H1 (cell line): ENCODE data around the gene RABL3. TPM values are rescaled to one million over a fixed set of nuclear protein-coding genes. Genes with fewer than 3 reads are reported as not detected.

ENCODE experiments used
- CTCF ChIA-PET: fragments of 300-600 bp; sonication (Branson Sonifier 250); formaldehyde crosslinking; loops from one replicate; lab custom pipeline; 2021; ENCODE audit not compliant: partially characterized antibody; lab: Charles Lee
- POLR2A ChIA-PET: fragments of 300-600 bp; sonication (Branson Sonifier 250); formaldehyde crosslinking; loops from one replicate; lab custom pipeline; 2021; ENCODE audit warnings: inconsistent platforms; ENCODE audit not compliant: partially characterized antibody; lab: Charles Lee
- DNase-seq, 2 experiments: peaks; one replicate each; pipeline versions ENCODE4 v3.0.0 to v3.0.0-alpha.2; 2010 to 2022; ENCODE audit warnings: low spot score in 2 of 2, low read depth in 1 of 2, mixed read lengths in 1 of 2
- FAIRE-seq: peaks from 2 replicates; lab custom pipeline; 2011; peaks lifted over from hg19 to GRCh38; lab: Jason Lieb, UNC
- H2AFZ ChIP-seq: 2 replicates; pipeline ENCODE4 v1.8.1; 2012; ENCODE audit warnings: low read length, inconsistent platforms
- H2AK5ac ChIP-seq: 2 replicates; pipeline ENCODE4 v1.6.1; 2013; ENCODE audit warnings: low read depth, low read length
- H2BK120ac ChIP-seq: replicated peaks from 2 replicates; pipeline ENCODE3; 2013; ENCODE audit warnings: low read depth, low read length, inconsistent platforms
- H2BK12ac ChIP-seq: 2 replicates; pipeline ENCODE4 v1.6.1; 2013; ENCODE audit warnings: low read depth, low read length
- H2BK15ac ChIP-seq: 2 replicates; pipeline ENCODE4 v1.6.1; 2013; ENCODE audit warnings: low read length
- H2BK20ac ChIP-seq: 2 replicates; pipeline ENCODE4 v1.6.1; 2013; ENCODE audit warnings: low read length
- H2BK5ac ChIP-seq: 2 replicates; pipeline ENCODE4 v1.6.1; 2013; ENCODE audit warnings: low read depth, low read length
- H3K14ac ChIP-seq: 2 replicates; pipeline ENCODE4 v1.6.1; 2013; ENCODE audit warnings: inconsistent platforms; ENCODE audit not compliant: insufficient read length
- H3K18ac ChIP-seq: 2 replicates; pipeline ENCODE4 v1.6.1; 2013; ENCODE audit warnings: low read length; ENCODE audit errors: extremely low read depth
- H3K23ac ChIP-seq: 2 replicates; pipeline ENCODE4 v1.6.1; 2013; ENCODE audit warnings: inconsistent platforms; ENCODE audit not compliant: insufficient read length
- H3K23me2 ChIP-seq: 2 replicates; pipeline ENCODE4 v1.6.1; 2013; ENCODE audit warnings: low read depth, low read length
- H3K27ac ChIP-seq: 2 replicates; pipeline ENCODE4 v1.6.1; 2011; ENCODE audit warnings: low read depth, low read length, inconsistent platforms
- H3K27me3 ChIP-seq, 4 experiments: replicated peaks in 1 of 4; 1 replicate in 1 of 4; 2 replicates in 3 of 4; pipeline versions ENCODE4 v1.6.1 to v1.8.1; 2011 to 2013; ENCODE audit warnings: low read length in 3 of 4, mild to moderate bottlenecking in 3 of 4, inconsistent platforms in 2 of 4, mixed read lengths in 2 of 4, moderate library complexity in 1 of 4; ENCODE audit not compliant: control insufficient read depth in 3 of 4, insufficient read depth in 3 of 4; ENCODE audit errors: extremely low read depth in 1 of 4
- H3K36me3 ChIP-seq, 4 experiments: 2 replicates each; pipeline versions ENCODE4 v1.6.1 to v1.8.1; 2011 to 2013; ENCODE audit warnings: mild to moderate bottlenecking in 4 of 4, low read length in 3 of 4, moderate library complexity in 2 of 4, control low read depth in 1 of 4, inconsistent platforms in 1 of 4; ENCODE audit not compliant: insufficient read depth in 4 of 4, control insufficient read depth in 2 of 4
- H3K4ac ChIP-seq: replicated peaks from 2 replicates; pipeline ENCODE3; 2013; ENCODE audit warnings: low read length, low read depth, mixed read lengths, inconsistent platforms; ENCODE audit not compliant: insufficient read length
- H3K4me1 ChIP-seq, 4 experiments: replicated peaks in 1 of 4; 1 replicate in 1 of 4; 2 replicates in 3 of 4; pipeline versions ENCODE4 v1.6.1 to v1.8.1; 2011 to 2013; ENCODE audit warnings: low read length in 3 of 4, inconsistent platforms in 2 of 4, mixed read lengths in 1 of 4; ENCODE audit not compliant: insufficient read depth in 4 of 4, control insufficient read depth in 3 of 4
- H3K4me2 ChIP-seq, 2 experiments: 2 replicates each; pipeline versions ENCODE4 v1.6.1 to v1.8.1; 2011 to 2013; ENCODE audit warnings: low read depth in 2 of 2, low read length in 2 of 2, control low read depth in 1 of 2, inconsistent platforms in 1 of 2, mild to moderate bottlenecking in 1 of 2; ENCODE audit not compliant: insufficient read depth in 1 of 2
- H3K4me3 ChIP-seq, 4 experiments: fragments of 200-600, 300-600 bp in 1 of 4; sonication (generic), shearing (Covaris generic), sonication (Bioruptor Twin) in 1 of 4; 2 replicates each; pipeline versions ENCODE4 v1.5.1 to v1.8.1; 2011 to 2016; ENCODE audit warnings: low read length in 4 of 4, low read depth in 3 of 4, control low read depth in 2 of 4, inconsistent platforms in 2 of 4, mild to moderate bottlenecking in 2 of 4, mixed read lengths in 1 of 4, moderate library complexity in 1 of 4; ENCODE audit not compliant: insufficient read depth in 2 of 4; ENCODE audit errors: extremely low read depth in 1 of 4
- H3K56ac ChIP-seq: replicated peaks from 2 replicates; pipeline ENCODE3; 2013; ENCODE audit warnings: low read depth, mild to moderate bottlenecking, mixed read lengths, low read length, inconsistent platforms; ENCODE audit not compliant: insufficient read length
- H3K79me1 ChIP-seq: 2 replicates; pipeline ENCODE4 v1.6.1; 2013; ENCODE audit warnings: low read depth, low read length, control low read depth
- H3K79me2 ChIP-seq, 2 experiments: 2 replicates each; pipeline versions ENCODE4 v1.6.1 to v1.8.1; 2012 to 2013; ENCODE audit warnings: low read length in 2 of 2, mild to moderate bottlenecking in 2 of 2, inconsistent platforms in 1 of 2; ENCODE audit not compliant: insufficient read depth in 2 of 2, control insufficient read depth in 1 of 2
- H3K9ac ChIP-seq, 4 experiments: replicated peaks in 1 of 4; 1 replicate in 1 of 4; 2 replicates in 3 of 4; pipeline versions ENCODE4 v1.6.1 to v1.8.1; 2011 to 2013; ENCODE audit warnings: low read depth in 3 of 4, low read length in 3 of 4, control low read depth in 2 of 4, mild to moderate bottlenecking in 2 of 4, moderate library complexity in 2 of 4, inconsistent platforms in 1 of 4; ENCODE audit errors: extremely low read depth in 1 of 4
- H3K9me3 ChIP-seq, 2 experiments: 2 replicates each; pipeline versions ENCODE4 v1.6.1 to v1.8.1; 2012 to 2013; ENCODE audit warnings: mild to moderate bottlenecking in 2 of 2, moderate library complexity in 2 of 2, control low read depth in 1 of 2, inconsistent platforms in 1 of 2, low read depth in 1 of 2, low read length in 1 of 2, mixed read lengths in 1 of 2; ENCODE audit not compliant: insufficient read depth in 2 of 2
- H4K20me1 ChIP-seq, 2 experiments: replicated peaks in 1 of 2; 2 replicates each; pipeline versions ENCODE3 to v1.8.1; 2011 to 2013; ENCODE audit warnings: inconsistent platforms in 2 of 2, low read length in 2 of 2, mild to moderate bottlenecking in 1 of 2; ENCODE audit not compliant: insufficient read depth in 2 of 2, control insufficient read depth in 1 of 2
- H4K5ac ChIP-seq: 2 replicates; pipeline ENCODE4 v1.6.1; 2013; ENCODE audit warnings: low read length, low read depth, mixed read lengths, inconsistent platforms; ENCODE audit not compliant: insufficient read length
- H4K8ac ChIP-seq: 2 replicates; pipeline ENCODE4 v1.8.0; 2013; ENCODE audit warnings: mild to moderate bottlenecking, moderate library complexity, low read length, inconsistent platforms; ENCODE audit not compliant: insufficient read depth; ENCODE audit errors: extremely low read depth
- H4K91ac ChIP-seq: replicated peaks from 2 replicates; pipeline ENCODE3; 2013; ENCODE audit warnings: low read length, mixed read lengths, inconsistent platforms; ENCODE audit not compliant: insufficient read length
- BACH1 ChIP-seq: IDR thresholded peaks from 2 replicates; pipeline ENCODE4 v1.6.1; 2012; ENCODE audit warnings: low read length, improper control_type of control experiment
- CTBP2 ChIP-seq: IDR thresholded peaks from 2 replicates; pipeline ENCODE4 v1.7.0; 2011; ENCODE audit warnings: borderline replicate concordance, mild to moderate bottlenecking, moderate library complexity, mixed read lengths, low read length; ENCODE audit not compliant: insufficient read depth, insufficient read length
- EGR1 ChIP-seq: IDR thresholded peaks from 2 replicates; pipeline ENCODE4 v1.6.1; 2011; ENCODE audit warnings: low read depth, low read length, borderline replicate concordance
- EP300 ChIP-seq, 2 experiments: IDR thresholded peaks; 1 replicate in 1 of 2; 2 replicates in 1 of 2; pipeline ENCODE4 v1.6.1; 2011 to 2012; ENCODE audit warnings: low read depth in 2 of 2, low read length in 2 of 2, mild to moderate bottlenecking in 2 of 2, borderline replicate concordance in 1 of 2, inconsistent platforms in 1 of 2, moderate library complexity in 1 of 2
- HDAC2 ChIP-seq, 2 experiments: fragments of 300-600 bp in 1 of 2; sonication (generic) in 1 of 2; IDR thresholded peaks; 2 replicates each; pipeline ENCODE4 v1.6.1; 2011 to 2012; ENCODE audit warnings: low read depth in 2 of 2, low read length in 2 of 2, mild to moderate bottlenecking in 2 of 2, moderate library complexity in 2 of 2, borderline replicate concordance in 1 of 2, inconsistent platforms in 1 of 2
- JUN ChIP-seq: IDR thresholded peaks from 2 replicates; pipeline ENCODE4 v1.6.1; 2011; ENCODE audit warnings: low read depth, mild to moderate bottlenecking, improper control_type of control experiment, low read length
- NANOG ChIP-seq: IDR thresholded peaks from 2 replicates; pipeline ENCODE4 v1.6.1; 2011; ENCODE audit warnings: low read length, low read depth, mild to moderate bottlenecking, inconsistent platforms; ENCODE audit not compliant: insufficient read depth, poor library complexity, severe bottlenecking
- RXRA ChIP-seq: IDR thresholded peaks from 2 replicates; pipeline ENCODE4 v1.6.1; 2011; ENCODE audit warnings: low read depth, mild to moderate bottlenecking, low read length, moderate library complexity; ENCODE audit not compliant: insufficient read depth
- TAF7 ChIP-seq: optimal IDR thresholded peaks from 2 replicates; pipeline ENCODE3; 2011; ENCODE audit warnings: low read depth, mild to moderate bottlenecking, inconsistent platforms, low read length, moderate library complexity, borderline replicate concordance
- WGBS, 2 experiments: shearing (Covaris generic) in 1 of 2; methylation state at CpG; one replicate each; pipeline versions ENCODE4 v1.1.6 to v1.1.7; 2013 to 2015; ENCODE audit warnings: low lambda C conversion rate in 2 of 2, mixed read lengths in 2 of 2, inconsistent platforms in 1 of 2, low coverage in 1 of 2, missing lambda C conversion rate in 1 of 2; ENCODE audit not compliant: insufficient replicate concordance in 2 of 2, insufficient coverage in 1 of 2, insufficient read length in 1 of 2; ENCODE audit errors: extremely low coverage in 1 of 2, missing lambda C conversion rate in 1 of 2; 5-methylcytosine and 5-hydroxymethylcytosine counted together
- polyA plus RNA-seq, 7 experiments: library from polyadenylated mRNA; depleted of rRNA in 3 of 7; stranded (reverse) in 5 of 7; unstranded in 2 of 7; fragments of >200 nt in 5 of 7; fragments of 200-250 nt in 2 of 7; gene quantifications; 1 replicate in 5 of 7; 2 replicates in 1 of 7; 4 replicates in 1 of 7; pipeline versions ENCODE4 v1.2.1 to v1.2.3, GENCODE V29; 2011 to 2013; ENCODE audit warnings: missing spikeins in 2 of 7, mixed read lengths in 2 of 7
- total RNA-seq: library from RNA; stranded (reverse); fragmentation: NEBNext Ultra II Directional; extraction: Animal tissue kit (Norgen Biotek cat#: 25700); gene quantifications from 2 replicates; pipeline ENCODE4 v1.2.1, GENCODE V29; 2021
- TF ChIP-seq, protein P1 (sequence below): IDR thresholded peaks from 2 replicates; pipeline ENCODE4 v1.6.1; 2012; ENCODE audit warnings: inconsistent platforms
- TF ChIP-seq, protein P2 (sequence below): IDR thresholded peaks from 2 replicates; pipeline ENCODE4 v1.6.1; 2011; ENCODE audit warnings: low read depth, mild to moderate bottlenecking, low read length; ENCODE audit not compliant: insufficient read depth

RABL3 gene
- total and polyA plus RNA-seq, 2 of the 8 experiments (the other 6 are each of a cell fraction or from before 2014, with no cell fraction given), result 4.4 to 19.2 TPM

DNA sequence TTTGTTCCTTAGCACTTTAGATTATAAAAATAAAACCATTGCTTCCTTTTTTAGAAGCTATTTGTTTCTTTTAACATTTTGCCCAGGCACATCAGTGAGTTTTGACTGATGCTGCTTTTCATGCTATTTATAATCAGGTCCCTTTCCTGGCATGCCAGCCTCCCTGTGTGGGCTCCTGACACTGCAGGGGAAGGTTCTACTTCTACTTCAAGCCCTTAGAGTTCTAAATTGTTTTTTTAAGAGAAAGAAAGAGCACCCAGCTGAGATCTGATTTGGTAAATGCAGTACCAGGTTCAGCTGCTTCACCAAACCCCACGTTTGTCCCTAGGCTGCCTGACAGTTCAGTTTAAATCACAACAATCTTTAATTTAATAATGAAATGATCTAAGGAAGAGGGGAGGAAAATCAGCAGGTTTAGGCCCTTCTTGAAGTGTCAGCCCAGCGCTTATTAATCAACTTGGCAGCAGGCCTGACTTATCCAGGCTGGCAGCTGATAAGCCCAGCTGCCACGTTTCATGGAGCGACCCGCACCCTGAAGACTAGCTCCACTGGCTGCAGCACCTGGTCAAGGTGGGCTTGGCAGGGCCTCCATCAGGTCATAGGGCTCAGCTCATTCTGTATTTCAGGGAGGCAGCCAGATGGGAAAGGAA, 89.3 kb downstream of the RABL3 start:
- no peak overlapping the region for H2BK12ac ChIP-seq
- no peaks in the 10 kb centered on the region for H3K79me1 ChIP-seq
- H4K91ac ChIP-seq, result no peak overlapping the region
- no peak overlapping the region for H3K14ac ChIP-seq
- no peak overlapping the region for H4K5ac ChIP-seq
- H3K27me3 ChIP-seq, result no peaks in the 10 kb centered on the region
- no peak for FAIRE-seq
- WGBS, 2 experiments, result 79% methylated on average over 5 of the region's 5 CpGs; no CpG with 5 or more reads in 1 of the 2 experiments
- peak overlapping the region; percentile 15; the same call in 1 of the 2 replicates for H2AFZ ChIP-seq
- no peak overlapping the region for H3K4me2 ChIP-seq
- H3K23me2 ChIP-seq, result no peaks in the 10 kb centered on the region
- no peak overlapping the region for H3K23ac ChIP-seq
- no peaks in the 10 kb centered on the region; a peak in 2 of 7 replicates for H3K4me1 ChIP-seq
- H2BK120ac ChIP-seq, result no peak overlapping the region
- no peak overlapping the region for H3K9ac ChIP-seq
- no peak overlapping the region for H2BK5ac ChIP-seq
- H3K79me2 ChIP-seq, result no peaks in the 10 kb centered on the region
- H3K36me3 ChIP-seq, result no peaks in the 10 kb centered on the region
- ChIA-PET CTCF (interaction anchor here (0.7 to 1.0 kb wide), 2 partner anchors 142 to 458 kb away, joined by 3 read pairs; no protein-coding TSS in a partner anchor), POLR2A (interaction anchor here (2.1 kb wide), 1 partner anchor 56 kb away, joined by 6 read pairs; the partner anchor contains the start of gene NDUFB4)
- H3K4me3 ChIP-seq, result no peak overlapping the region
- H4K8ac ChIP-seq, result no peak overlapping the region
- H3K4ac ChIP-seq, result no peak overlapping the region
- H4K20me1 ChIP-seq, result no peaks in the 10 kb centered on the region
- no peak overlapping the region for H3K27ac ChIP-seq
- no peak overlapping the region for H2BK20ac ChIP-seq
- no peak overlapping the region for H3K18ac ChIP-seq
- H2BK15ac ChIP-seq, result no peak overlapping the region
- no peak overlapping the region for H2AK5ac ChIP-seq
- H3K56ac ChIP-seq, result no peak overlapping the region
- H3K9me3 ChIP-seq, result no peaks in the 10 kb centered on the region
- DNase-seq, result no peak
- TF ChIP-seq TAF7 (no peak), CTBP2 (no peak), EGR1 (no peak), RXRA (no peak), NANOG (no peak), BACH1 (no peak), HDAC2 (IDR thresholded peaks at IDR 0.05; ENCODE audit: borderline replicate concordance in 1 of 2, low read depth in 2 of 2, low read length in 2 of 2) (no peak), EP300 (IDR thresholded peaks at IDR 0.05; ENCODE audit: borderline replicate concordance in 1 of 2, low read depth in 2 of 2, low read length in 2 of 2) (no peak), JUN (no peak)
- TF ChIP-seq, protein P1, sequence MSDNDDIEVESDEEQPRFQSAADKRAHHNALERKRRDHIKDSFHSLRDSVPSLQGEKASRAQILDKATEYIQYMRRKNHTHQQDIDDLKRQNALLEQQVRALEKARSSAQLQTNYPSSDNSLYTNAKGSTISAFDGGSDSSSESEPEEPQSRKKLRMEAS, result no peak
- TF ChIP-seq, protein P2, sequence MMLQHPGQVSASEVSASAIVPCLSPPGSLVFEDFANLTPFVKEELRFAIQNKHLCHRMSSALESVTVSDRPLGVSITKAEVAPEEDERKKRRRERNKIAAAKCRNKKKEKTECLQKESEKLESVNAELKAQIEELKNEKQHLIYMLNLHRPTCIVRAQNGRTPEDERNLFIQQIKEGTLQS, result no peak
